ENCODE results near the gene RSKR. TPM values are rescaled to one million over a fixed set of nuclear protein-coding genes. Genes with fewer than 3 reads are reported as not detected.

The RSKR gene
- total RNA-seq, 1 experiment from 2014 or later: 25.8 TPM

DNA sequence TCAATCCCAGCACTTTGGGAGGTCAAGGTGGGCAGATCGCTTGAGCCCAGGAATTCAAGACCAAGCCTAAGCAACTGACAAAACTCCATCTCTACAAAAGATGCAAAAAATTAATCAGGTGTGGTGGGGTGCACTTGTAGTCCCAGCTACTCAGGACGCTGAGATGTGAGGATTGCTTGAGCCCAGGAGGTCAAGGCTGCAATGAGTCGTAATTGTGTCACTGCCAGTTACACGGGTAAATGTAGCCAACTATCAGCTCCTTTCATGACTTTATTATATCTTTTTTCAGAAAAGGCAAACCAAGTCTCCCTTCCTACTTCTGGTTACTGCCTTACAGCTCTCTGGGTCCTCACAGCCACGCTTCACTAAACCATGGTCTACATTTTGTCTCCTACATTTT is 43.8 kb upstream of the RSKR start:
- no peak overlapping the region for H3T11ph ChIP-seq (ENCODE audit: low read length)

More for the DNA sequence above, 43.8 kb upstream of the RSKR start:
- Histone ChIP-seq H3K9ac (ENCODE audit: extremely low read depth, insufficient read length, low read length) (no peak overlapping the region), H3K18ac (ENCODE audit: insufficient read length, low read depth, low read length) (no peak overlapping the region), H2BK12ac (ENCODE audit: insufficient read length, low read depth, low read length) (no peak overlapping the region), H3K79me1 (ENCODE audit: insufficient read depth, low read depth, low read length, poor library complexity, severe bottlenecking) (no peaks in the 10 kb centered on the region), H4K91ac (ENCODE audit: insufficient read length, low read depth, low read length) (no peak overlapping the region), H3K23me2 (ENCODE audit: insufficient read length, low read depth, low read length, poor library complexity, severe bottlenecking) (peaks cover 4% of the 10 kb centered on the region), H2BK20ac (ENCODE audit: low read depth, low read length, poor library complexity, severe bottlenecking) (no peak overlapping the region), H4K8ac (replicated peaks; ENCODE audit: insufficient read length, low read depth, low read length) (no peak overlapping the region), H3K56ac (ENCODE audit: insufficient read length, low read depth, low read length) (no peak overlapping the region), H4K20me1 (ENCODE audit: control insufficient read depth, insufficient read depth, insufficient read length) (no peaks in the 10 kb centered on the region), H3K9me3 (ENCODE audit: control insufficient read depth, low read depth, low read length) (no peaks in the 10 kb centered on the region), H3K27ac (ENCODE audit: insufficient read length, low read depth, low read length) (no peak overlapping the region), H3K4me2 (ENCODE audit: insufficient read depth, insufficient read length, low read length) (no peak overlapping the region), H3K27me3 (ENCODE audit: insufficient read depth, low read length) (no peaks in the 10 kb centered on the region), H2BK5ac (ENCODE audit: insufficient read length, low read length) (no peak overlapping the region), H3K4me1 (ENCODE audit: insufficient read depth, low read length) (peaks cover 2% of the 10 kb centered on the region; the same call in 1 of the 2 replicates), H2BK120ac (ENCODE audit: low read depth, low read length, poor library complexity, severe bottlenecking) (no peak overlapping the region), H3K79me2 (ENCODE audit: insufficient read depth, low read length) (peaks cover 10% of the 10 kb centered on the region; the same call in 1 of the 2 replicates), H2AFZ (ENCODE audit: low read length) (no peak overlapping the region), H2AK5ac (ENCODE audit: insufficient read length, low read length) (no peak overlapping the region), H3K23ac (ENCODE audit: insufficient read length, low read depth, low read length) (no peak overlapping the region), H3K4ac (ENCODE audit: low read depth, low read length) (no peak overlapping the region), H2BK15ac (ENCODE audit: low read depth, low read length) (no peak overlapping the region), H4K5ac (ENCODE audit: insufficient read length, low read depth, low read length) (no peak overlapping the region), H3K14ac (ENCODE audit: insufficient read depth, low read length) (no peak overlapping the region)
- Mint-ChIP-seq H3K27ac (no peak overlapping the region), H3K36me3 (ENCODE audit: insufficient read depth in 1 of 3, low read depth in 3 of 3) (peaks cover 36 to 56% (median 45%) of the 10 kb centered on the region in 3 experiments), H3K4me1 (peaks cover 8% of the 10 kb centered on the region in 2 experiments), H3K9me3 (peaks cover 28 to 33% of the 10 kb centered on the region in 2 experiments), H3K4me3 (no peak overlapping the region), H3K27me3 (ENCODE audit: low read depth) (no peaks in the 10 kb centered on the region; the same call in 1 of the 2 replicates)
- no peak for TF ChIP-seq CTCF (conservative IDR thresholded peaks at IDR 0.05)
- WGBS (ENCODE audit: extremely low coverage, insufficient read length, low lambda C conversion rate): no CpG with 5 or more reads among the region's 5 CpGs
- no peak for DNase-seq
